ENCODE data around the gene ROR2.

Gene ROR2

GRCh38 chr9:91677822-91678436, 272.1 kb downstream of the ROR2 start:
- Histone ChIP-seq H4K91ac (ENCODE audit: low read depth, low read length, poor library complexity) (no peak overlapping the region), H2BK15ac (ENCODE audit: low read length) (no peak overlapping the region), H2AK5ac (ENCODE audit: low read depth, low read length) (no peak overlapping the region), H2AFZ (ENCODE audit: low read length) (no peak overlapping the region), H3K9me3 (replicated peaks in 1 of 2; ENCODE audit: control insufficient read depth in 2 of 2, insufficient read depth in 1 of 2, low read depth in 1 of 2, low read length in 2 of 2) (no peaks in the 10 kb centered on the region), H3K4me2 (ENCODE audit: insufficient read depth, low read length, poor library complexity, severe bottlenecking) (no peak overlapping the region), H3K18ac (ENCODE audit: low read length) (no peak overlapping the region), H2BK5ac (ENCODE audit: low read length) (no peak overlapping the region), H3K4me3 (ENCODE audit: low read length in 2 of 2) (no peak overlapping the region), H3K9ac (ENCODE audit: low read depth, low read length, poor library complexity) (no peak overlapping the region), H3K23ac (ENCODE audit: low read depth, low read length, poor library complexity) (no peak overlapping the region), H3K4me1 (ENCODE audit: control insufficient read depth in 2 of 2, insufficient read depth in 1 of 2, low read depth in 1 of 2, low read length in 2 of 2) (peaks cover 2% of the 10 kb centered on the region in 2 donors), H3K4ac (ENCODE audit: low read length) (no peak overlapping the region), H2BK120ac (ENCODE audit: low read depth, low read length) (no peak overlapping the region), H2BK12ac (ENCODE audit: low read length) (no peak overlapping the region), H3K14ac (ENCODE audit: low read length) (no peak overlapping the region), H4K8ac (ENCODE audit: low read depth, low read length) (no peak overlapping the region), H3K36me3 (replicated peaks in 1 of 2; ENCODE audit: control insufficient read depth in 2 of 2, insufficient read depth in 2 of 2, low read length in 2 of 2) (no peaks in the 10 kb centered on the region), H3K79me1 (ENCODE audit: low read depth, low read length) (no peaks in the 10 kb centered on the region), H3K27ac (replicated peaks; ENCODE audit: low read length) (no peak overlapping the region), H3K27me3 (ENCODE audit: control insufficient read depth in 3 of 3, insufficient read depth in 3 of 3, low read depth in 1 of 3, low read length in 3 of 3) (no peaks in the 10 kb centered on the region)
- DNase-seq (ENCODE audit: low spot score) = no peak
- no CpG with 5 or more reads among the region's 5 CpGs for WGBS, 2 donors (ENCODE audit: extremely low coverage in 2 of 2, insufficient read length in 2 of 2, insufficient replicate concordance in 1 of 2)

DNA sequence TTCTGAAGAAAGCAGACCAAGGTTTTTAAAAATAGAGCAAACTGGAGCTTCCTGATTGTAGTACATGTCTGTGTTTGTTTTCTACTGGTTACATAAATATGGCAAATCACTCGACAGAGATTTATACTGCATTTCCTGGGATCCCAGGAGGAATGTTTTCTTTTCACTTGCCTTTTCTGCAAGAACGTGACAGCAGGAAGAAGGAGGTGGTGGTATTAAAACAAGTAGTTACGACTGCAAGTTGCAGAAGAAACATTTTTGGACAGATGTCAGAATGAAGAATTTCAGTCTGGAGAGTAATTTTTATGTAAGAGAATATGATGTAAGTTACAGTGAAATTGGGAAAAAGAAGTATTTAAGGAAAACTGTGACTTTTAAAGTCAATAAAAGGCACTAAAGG, 272.7 kb downstream of the ROR2 start:
- H4K8ac ChIP-seq (ENCODE audit: low read depth, low read length) = no peak overlapping the region
- H2AK5ac ChIP-seq (ENCODE audit: low read depth, low read length) = no peak overlapping the region
- H2BK5ac ChIP-seq (ENCODE audit: low read length) = no peak overlapping the region
- H3K36me3 ChIP-seq (replicated peaks in 1 of 2; ENCODE audit: control insufficient read depth in 2 of 2, insufficient read depth in 2 of 2, low read length in 2 of 2) = no peaks in the 10 kb centered on the region
- H3K9me3 ChIP-seq (replicated peaks in 1 of 2; ENCODE audit: control insufficient read depth in 2 of 2, insufficient read depth in 1 of 2, low read depth in 1 of 2, low read length in 2 of 2) = no peaks in the 10 kb centered on the region
- H2AFZ ChIP-seq (ENCODE audit: low read length) = no peak overlapping the region
- no peak overlapping the region for H3K9ac ChIP-seq (ENCODE audit: low read depth, low read length, poor library complexity)
- DNase-seq (ENCODE audit: low spot score) = no peak
- no peak overlapping the region for H3K4ac ChIP-seq (ENCODE audit: low read length)
- no CpG with 5 or more reads among the region's 3 CpGs for WGBS, 2 donors (ENCODE audit: extremely low coverage in 2 of 2, insufficient read length in 2 of 2, insufficient replicate concordance in 1 of 2)
- H3K14ac ChIP-seq (ENCODE audit: low read length) = no peak overlapping the region
- peaks cover 2% of the 10 kb centered on the region in 2 donors for H3K4me1 ChIP-seq (ENCODE audit: control insufficient read depth in 2 of 2, insufficient read depth in 1 of 2, low read depth in 1 of 2, low read length in 2 of 2)
- no peak overlapping the region for H3K4me2 ChIP-seq (ENCODE audit: insufficient read depth, low read length, poor library complexity, severe bottlenecking)
- no peak overlapping the region for H4K91ac ChIP-seq (ENCODE audit: low read depth, low read length, poor library complexity)
- no peak overlapping the region for H3K4me3 ChIP-seq (ENCODE audit: low read length in 2 of 2)
- H2BK12ac ChIP-seq (ENCODE audit: low read length) = no peak overlapping the region
- no peak overlapping the region for H3K23ac ChIP-seq (ENCODE audit: low read depth, low read length, poor library complexity)
- H2BK15ac ChIP-seq (ENCODE audit: low read length) = no peak overlapping the region
- no peak overlapping the region for H2BK120ac ChIP-seq (ENCODE audit: low read depth, low read length)
- H3K18ac ChIP-seq (ENCODE audit: low read length) = no peak overlapping the region
- no peaks in the 10 kb centered on the region for H3K27me3 ChIP-seq (ENCODE audit: control insufficient read depth in 3 of 3, insufficient read depth in 3 of 3, low read depth in 1 of 3, low read length in 3 of 3)
- no peak overlapping the region for H3K27ac ChIP-seq (replicated peaks; ENCODE audit: low read length)
- H3K79me1 ChIP-seq (ENCODE audit: low read depth, low read length) = no peaks in the 10 kb centered on the region

- H4K91ac ChIP-seq (ENCODE audit: low read depth, low read length, poor library complexity) = no peak overlapping the region
- no peak for DNase-seq (ENCODE audit: low spot score)
- H3K9me3 ChIP-seq (replicated peaks in 1 of 2; ENCODE audit: control insufficient read depth in 2 of 2, insufficient read depth in 1 of 2, low read depth in 1 of 2, low read length in 2 of 2) = no peaks in the 10 kb centered on the region
- H3K9ac ChIP-seq (ENCODE audit: low read depth, low read length, poor library complexity) = no peak overlapping the region
- no peaks in the 10 kb centered on the region for H3K36me3 ChIP-seq (replicated peaks in 1 of 2; ENCODE audit: control insufficient read depth in 2 of 2, insufficient read depth in 2 of 2, low read length in 2 of 2)
- H2BK5ac ChIP-seq (ENCODE audit: low read length) = no peak overlapping the region
- no peak overlapping the region for H3K4me2 ChIP-seq (ENCODE audit: insufficient read depth, low read length, poor library complexity, severe bottlenecking)
- H3K14ac ChIP-seq (ENCODE audit: low read length) = no peak overlapping the region
- no peak overlapping the region for H3K23ac ChIP-seq (ENCODE audit: low read depth, low read length, poor library complexity)
- no peak overlapping the region for H3K27ac ChIP-seq (replicated peaks; ENCODE audit: low read length)
- no CpG with 5 or more reads among the region's 1 CpG for WGBS, 2 donors (ENCODE audit: extremely low coverage in 2 of 2, insufficient read length in 2 of 2, insufficient replicate concordance in 1 of 2)
- H2BK120ac ChIP-seq (ENCODE audit: low read depth, low read length) = no peak overlapping the region
- H3K4me3 ChIP-seq (ENCODE audit: low read length in 2 of 2) = no peak overlapping the region
- no peak overlapping the region for H2BK12ac ChIP-seq (ENCODE audit: low read length)
- no peak overlapping the region for H4K8ac ChIP-seq (ENCODE audit: low read depth, low read length)
- no peak overlapping the region for H2BK15ac ChIP-seq (ENCODE audit: low read length)
- H3K4me1 ChIP-seq (ENCODE audit: control insufficient read depth in 2 of 2, insufficient read depth in 1 of 2, low read depth in 1 of 2, low read length in 2 of 2) = peaks cover 2% of the 10 kb centered on the region in 2 donors
- H2AFZ ChIP-seq (ENCODE audit: low read length) = no peak overlapping the region
- no peaks in the 10 kb centered on the region for H3K79me1 ChIP-seq (ENCODE audit: low read depth, low read length)
- no peak overlapping the region for H3K4ac ChIP-seq (ENCODE audit: low read length)
- no peaks in the 10 kb centered on the region for H3K27me3 ChIP-seq (ENCODE audit: control insufficient read depth in 3 of 3, insufficient read depth in 3 of 3, low read depth in 1 of 3, low read length in 3 of 3)
- no peak overlapping the region for H3K18ac ChIP-seq (ENCODE audit: low read length)
- H2AK5ac ChIP-seq (ENCODE audit: low read depth, low read length) = no peak overlapping the region
Measured at GRCh38 chr9:91676046-91676445, 274.0 kb downstream of the ROR2 start.

- no peak for DNase-seq (ENCODE audit: low spot score)
- Histone ChIP-seq H3K27me3 (ENCODE audit: control insufficient read depth in 3 of 3, insufficient read depth in 3 of 3, low read depth in 1 of 3, low read length in 3 of 3) (no peaks in the 10 kb centered on the region), H3K9ac (ENCODE audit: low read depth, low read length, poor library complexity) (no peak overlapping the region), H3K14ac (ENCODE audit: low read length) (no peak overlapping the region), H3K4me1 (ENCODE audit: control insufficient read depth in 2 of 2, insufficient read depth in 1 of 2, low read depth in 1 of 2, low read length in 2 of 2) (no peaks in the 10 kb centered on the region), H3K4ac (ENCODE audit: low read length) (no peak overlapping the region), H3K9me3 (replicated peaks in 1 of 2; ENCODE audit: control insufficient read depth in 2 of 2, insufficient read depth in 1 of 2, low read depth in 1 of 2, low read length in 2 of 2) (no peaks in the 10 kb centered on the region), H3K4me2 (ENCODE audit: insufficient read depth, low read length, poor library complexity, severe bottlenecking) (no peak overlapping the region), H2BK5ac (ENCODE audit: low read length) (no peak overlapping the region), H3K36me3 (replicated peaks in 1 of 2; ENCODE audit: control insufficient read depth in 2 of 2, insufficient read depth in 2 of 2, low read length in 2 of 2) (no peaks in the 10 kb centered on the region), H2AK5ac (ENCODE audit: low read depth, low read length) (no peak overlapping the region), H4K91ac (ENCODE audit: low read depth, low read length, poor library complexity) (no peak overlapping the region), H4K8ac (ENCODE audit: low read depth, low read length) (no peak overlapping the region), H2BK15ac (ENCODE audit: low read length) (no peak overlapping the region), H2BK120ac (ENCODE audit: low read depth, low read length) (no peak overlapping the region), H3K18ac (ENCODE audit: low read length) (no peak overlapping the region), H3K27ac (replicated peaks; ENCODE audit: low read length) (no peak overlapping the region), H3K23ac (ENCODE audit: low read depth, low read length, poor library complexity) (no peak overlapping the region), H3K79me1 (ENCODE audit: low read depth, low read length) (no peaks in the 10 kb centered on the region), H3K4me3 (ENCODE audit: low read length in 2 of 2) (no peak overlapping the region), H2BK12ac (ENCODE audit: low read length) (no peak overlapping the region), H2AFZ (ENCODE audit: low read length) (no peak overlapping the region)
- no CpG with 5 or more reads among the region's 8 CpGs for WGBS, 2 donors (ENCODE audit: extremely low coverage in 2 of 2, insufficient read length in 2 of 2, insufficient replicate concordance in 1 of 2)
Measured at GRCh38 chr9:91664663-91665062, 285.4 kb downstream of the ROR2 start.
